Renal pelvis (tissue), 12 donors: ENCODE measurements around the gene ZNF81. TPM values are rescaled to one million over a fixed set of nuclear protein-coding genes. Genes with fewer than 3 reads are reported as not detected.
"Not testable (repeated sequence)": the region's sequence is repeated elsewhere in the genome, so short reads cannot be mapped to it uniquely, and the experiment has no call there.

Experiments
- DNase-seq: peaks from one replicate; pipeline ENCODE4 v3.0.0-alpha.2; 2013
- long read RNA-seq, 16 experiments: transcript quantifications; one replicate each; lab custom pipeline, GENCODE V29; 2026
- polyA plus RNA-seq, 3 donors: library from polyadenylated mRNA; unstranded; fragments of 120-200 nt; gene quantifications; one replicate each; pipeline ENCODE4 v1.2.1, GENCODE V29; 2013; ENCODE audit not compliant: insufficient read length in 3 of 3

Gene ZNF81
- polyA plus RNA-seq: 10 to 100 TPM in 1 of 3 donors, 1 to 10 TPM in 2; 6.5 to 10.6 (median 8.9) TPM
- long read RNA-seq, donor 1, partial matches to known transcripts: 6 of 6 reads
- long read RNA-seq, donor 1, other reads (novel, unspliced or antisense): 0 of 6 reads
- long read RNA-seq, donor 2: 0 reads
- long read RNA-seq, donor 3: 0 reads
- long read RNA-seq, donor 4: 0 reads
- long read RNA-seq, donor 5, full-length matches to known transcripts: 1 of 1 reads
- long read RNA-seq, donor 5, partial matches to known transcripts: 0 of 1 reads
- long read RNA-seq, donor 5, other reads (novel, unspliced or antisense): 0 of 1 reads
- long read RNA-seq, donor 6, full-length matches to known transcripts: 2 of 2 reads
- long read RNA-seq, donor 6, partial matches to known transcripts: 0 of 2 reads
- long read RNA-seq, donor 6, other reads (novel, unspliced or antisense): 0 of 2 reads
- long read RNA-seq, donor 7: 0 reads
- long read RNA-seq, donor 8: 0 reads
- long read RNA-seq, donor 9, full-length matches to known transcripts: 1 of 1 reads
- long read RNA-seq, donor 9, partial matches to known transcripts: 0 of 1 reads
- long read RNA-seq, donor 9, other reads (novel, unspliced or antisense): 0 of 1 reads
- long read RNA-seq, donor 10, full-length matches to known transcripts: 1 of 1 reads
- long read RNA-seq, donor 10, partial matches to known transcripts: 0 of 1 reads
- long read RNA-seq, donor 10, other reads (novel, unspliced or antisense): 0 of 1 reads
- long read RNA-seq, donor 11, full-length matches to known transcripts: 1 of 1 reads
- long read RNA-seq, donor 11, partial matches to known transcripts: 0 of 1 reads
- long read RNA-seq, donor 11, other reads (novel, unspliced or antisense): 0 of 1 reads
- long read RNA-seq, donor 12, full-length matches to known transcripts: 1 of 7 reads
- long read RNA-seq, donor 12, partial matches to known transcripts: 6 of 7 reads
- long read RNA-seq, donor 12, other reads (novel, unspliced or antisense): 0 of 7 reads
- long read RNA-seq, donor 13: 0 reads
- long read RNA-seq, donor 14, full-length matches to known transcripts: 1 of 1 reads
- long read RNA-seq, donor 14, partial matches to known transcripts: 0 of 1 reads
- long read RNA-seq, donor 14, other reads (novel, unspliced or antisense): 0 of 1 reads
- long read RNA-seq, donor 15: 0 reads
- long read RNA-seq, donor 16, partial matches to known transcripts: 0 of 1 reads
- long read RNA-seq, donor 16, other reads (novel, unspliced or antisense): 0 of 1 reads

- DNase-seq: peak; percentile 97
Observed at GRCh38 chrX:47836164-47837072, at the start of gene ZNF81. TSS of gene ZNF81 (plus strand) at chrX:47836902. CDS start at chrX:47846268, 9,366 bp downstream.

- no peak for DNase-seq
Observed at GRCh38 chrX:47796433-47796906, 40.2 kb upstream of the ZNF81 start.

DNA sequence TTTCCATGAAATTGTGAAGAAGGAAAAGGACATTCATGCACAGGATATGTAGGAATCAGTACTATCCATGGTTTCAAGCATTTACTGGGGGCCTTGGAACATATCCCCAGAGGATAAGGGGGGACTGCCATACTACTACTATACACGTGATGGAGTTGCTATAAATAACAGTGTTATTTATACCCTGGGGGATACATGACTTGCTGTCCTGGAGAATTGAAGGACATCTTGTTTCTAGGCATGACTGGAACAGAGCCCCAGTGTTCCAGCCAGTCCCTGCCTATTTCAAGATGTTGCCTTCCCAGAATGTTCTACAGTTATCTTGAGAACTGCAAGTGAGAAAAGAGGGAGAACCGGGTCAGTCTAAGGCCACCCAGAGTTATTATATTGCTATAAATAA is 39.6 kb upstream of the ZNF81 start:
- no peak for DNase-seq

GRCh38 chrX:47798861-47799260 is 37.8 kb upstream of the ZNF81 start:
- DNase-seq: no peak

DNA sequence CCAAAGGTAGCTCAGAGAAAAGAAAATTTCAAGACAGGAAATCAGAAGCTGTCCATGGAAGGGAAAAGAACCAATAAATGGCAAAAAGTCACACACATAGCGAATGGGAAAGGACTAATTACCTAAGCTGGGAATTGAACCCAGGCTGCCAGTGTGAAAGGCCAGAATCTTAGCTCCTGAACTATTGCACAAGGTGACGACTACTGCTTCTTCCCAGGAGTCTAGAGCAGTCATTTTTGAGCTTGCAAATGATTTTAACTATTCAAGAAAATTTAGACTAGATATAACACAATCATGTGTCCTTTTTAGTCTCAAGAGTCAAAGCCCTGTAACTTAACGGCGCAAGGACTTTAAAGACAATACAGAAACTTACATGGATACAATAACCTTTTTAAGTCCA is 34.1 kb upstream of the ZNF81 start:
- DNase-seq: no peak

DNA sequence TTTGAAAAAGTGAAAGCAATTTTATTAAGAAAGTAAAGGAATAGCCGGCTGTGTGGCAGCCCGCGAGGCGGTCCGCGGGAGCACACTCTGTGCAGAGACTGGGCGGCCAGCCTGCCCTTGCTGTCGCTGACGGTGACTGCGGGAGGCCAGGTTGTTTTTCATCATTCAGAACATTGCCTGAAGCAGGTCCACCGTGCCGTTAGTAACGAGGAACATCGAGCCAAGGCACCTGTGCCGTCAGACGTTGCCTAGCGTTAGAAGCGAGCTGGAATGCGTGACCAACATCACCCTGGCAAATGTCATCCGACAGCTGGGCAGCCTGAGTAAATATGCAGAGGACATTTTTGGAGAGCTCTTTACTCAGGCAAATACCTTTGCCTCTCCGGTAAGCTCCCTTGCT is 33.6 kb upstream of the ZNF81 start:
- DNase-seq: peak; percentile 0

DNA sequence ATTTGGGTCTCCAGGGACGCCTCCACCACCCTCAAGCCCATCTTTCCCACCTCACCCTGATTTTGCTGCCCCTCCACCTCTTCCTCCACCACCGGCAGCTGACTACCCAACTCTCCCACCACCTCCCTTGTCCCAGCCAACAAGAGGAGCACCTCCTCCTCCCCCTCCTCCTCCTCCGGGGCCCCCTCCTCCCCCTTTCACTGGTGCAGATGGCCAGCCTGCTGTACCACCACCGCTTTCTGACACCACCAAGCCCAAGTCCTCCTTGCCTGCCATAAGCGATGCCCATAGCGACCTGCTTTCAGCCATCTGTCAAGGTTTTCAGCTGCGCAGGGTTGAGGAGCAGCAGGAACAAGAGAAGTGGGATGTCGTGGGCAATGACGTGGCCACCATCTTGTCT is 32.4 kb upstream of the ZNF81 start:
- no peak for DNase-seq

GRCh38 chrX:47805844-47806243 is 30.9 kb upstream of the ZNF81 start:
- DNase-seq: not testable (repeated sequence)

DNA sequence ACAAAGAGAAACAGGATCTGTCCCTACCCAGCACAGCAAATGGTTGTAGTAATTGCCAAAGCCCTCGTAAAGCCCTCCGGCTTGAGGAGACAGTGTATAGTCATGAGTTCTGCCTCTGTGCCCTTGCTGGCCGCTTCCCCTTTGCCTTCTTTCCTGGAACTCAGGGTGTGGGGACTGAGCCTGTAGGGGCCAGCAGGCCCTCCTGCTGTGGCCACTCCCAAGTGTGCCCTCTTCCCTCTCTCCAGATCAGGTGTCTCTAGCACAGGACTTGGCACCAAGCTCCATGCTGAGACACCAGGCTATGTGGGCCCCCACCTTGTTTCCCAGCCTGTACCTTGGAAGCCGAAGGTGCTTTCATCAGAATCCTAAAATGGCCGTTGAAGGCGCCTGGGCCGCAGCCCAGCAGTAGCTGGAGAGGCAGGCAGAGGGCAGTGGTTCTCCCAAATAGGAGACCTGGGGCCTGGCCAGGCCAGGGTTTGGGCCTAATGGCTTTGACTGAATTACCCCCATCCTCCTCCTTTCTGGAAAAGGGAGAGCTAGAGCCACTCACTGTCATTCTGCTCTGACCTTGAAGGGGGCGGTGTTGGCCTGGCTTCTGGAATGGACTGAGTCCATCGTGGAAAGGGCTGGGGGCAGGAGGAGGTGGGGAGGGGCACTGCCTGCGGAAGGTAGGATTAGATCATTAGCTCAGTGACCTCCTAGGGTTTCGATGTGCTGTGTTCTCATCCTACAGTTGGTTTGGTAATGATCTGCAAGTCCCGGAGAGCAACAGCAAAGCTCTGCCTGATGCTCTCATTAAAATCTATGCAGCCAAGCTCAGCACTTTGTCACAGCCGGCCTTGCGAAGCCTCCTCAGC is 30.1 kb upstream of the ZNF81 start:
- not testable (repeated sequence) for DNase-seq

GRCh38 chrX:47807272-47807538 is 29.5 kb upstream of the ZNF81 start:
- DNase-seq: not testable (repeated sequence)

- no peak for DNase-seq
Observed at GRCh38 chrX:47807548-47807947, 29.2 kb upstream of the ZNF81 start.

- DNase-seq: no peak
Observed at GRCh38 chrX:47808904-47809788, 27.6 kb upstream of the ZNF81 start.

- DNase-seq: no peak
Observed at GRCh38 chrX:47814851-47815250, 21.9 kb upstream of the ZNF81 start.

DNA sequence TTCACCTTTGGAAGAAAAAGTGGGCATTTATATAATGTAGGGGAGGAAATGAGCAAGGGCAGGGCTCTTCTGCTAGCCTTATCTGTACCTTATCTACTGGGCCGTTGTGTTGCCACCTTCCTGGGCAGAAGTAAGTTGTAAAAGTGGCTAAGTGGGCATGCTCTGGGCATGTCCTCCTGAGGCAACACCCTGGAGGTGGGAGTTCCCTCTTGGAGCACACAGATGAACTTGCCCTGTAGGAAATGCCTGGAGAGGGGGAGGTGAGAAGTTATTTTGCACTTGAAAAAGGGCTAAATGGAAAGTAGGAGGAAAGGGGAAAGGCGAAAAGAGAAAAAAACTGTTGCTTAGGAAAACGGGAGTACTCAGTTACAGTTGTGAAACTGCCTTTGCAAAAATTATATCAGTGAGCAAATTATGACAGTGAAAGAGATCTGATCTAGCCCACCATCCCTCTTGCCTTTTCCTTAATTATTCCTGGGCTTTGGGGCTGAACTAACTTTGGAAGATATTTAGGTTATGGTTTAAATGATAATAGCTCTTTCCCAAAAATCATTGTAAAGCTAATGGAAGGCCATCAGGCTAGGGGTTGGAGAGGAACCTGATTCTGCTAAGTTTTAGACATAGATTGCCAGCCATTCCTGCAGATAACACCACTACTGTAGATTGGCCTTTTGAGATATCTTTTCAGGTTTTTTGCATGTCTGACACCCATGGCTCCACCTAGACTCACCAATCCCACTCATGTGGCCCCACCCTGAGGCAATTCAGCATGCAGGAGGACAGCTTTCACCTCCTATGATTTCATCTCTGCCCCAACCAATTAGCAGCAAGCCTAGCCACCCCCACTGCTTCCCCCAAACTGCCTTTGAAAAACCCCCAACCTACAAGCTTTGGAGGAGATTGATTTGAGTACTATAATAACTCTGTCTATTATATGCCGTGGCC is 20.5 kb upstream of the ZNF81 start:
- DNase-seq: no peak

DNA sequence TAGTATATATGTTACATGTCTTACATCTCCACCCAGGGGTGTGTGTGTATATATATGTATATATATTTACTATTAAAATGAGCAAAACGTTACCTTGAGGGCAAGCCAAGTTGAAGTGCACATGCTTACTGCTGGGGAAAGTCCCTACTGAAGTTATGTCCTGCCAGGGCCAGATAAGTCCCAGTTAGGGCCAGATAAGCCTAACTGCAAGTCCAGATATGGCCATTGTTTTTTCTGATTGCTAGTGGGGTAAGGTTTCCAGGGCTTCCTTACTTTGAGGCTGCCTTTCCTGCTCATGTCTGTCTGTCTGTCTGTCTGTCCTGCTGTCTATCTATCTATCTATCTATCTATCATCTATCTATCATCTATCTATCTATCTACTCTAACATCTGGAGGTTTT is 19.3 kb upstream of the ZNF81 start:
- DNase-seq: no peak

GRCh38 chrX:47817897-47818296 is 18.8 kb upstream of the ZNF81 start:
- DNase-seq: no peak

- DNase-seq: no peak
Observed at GRCh38 chrX:47828984-47829383, 7.7 kb upstream of the ZNF81 start.

DNA sequence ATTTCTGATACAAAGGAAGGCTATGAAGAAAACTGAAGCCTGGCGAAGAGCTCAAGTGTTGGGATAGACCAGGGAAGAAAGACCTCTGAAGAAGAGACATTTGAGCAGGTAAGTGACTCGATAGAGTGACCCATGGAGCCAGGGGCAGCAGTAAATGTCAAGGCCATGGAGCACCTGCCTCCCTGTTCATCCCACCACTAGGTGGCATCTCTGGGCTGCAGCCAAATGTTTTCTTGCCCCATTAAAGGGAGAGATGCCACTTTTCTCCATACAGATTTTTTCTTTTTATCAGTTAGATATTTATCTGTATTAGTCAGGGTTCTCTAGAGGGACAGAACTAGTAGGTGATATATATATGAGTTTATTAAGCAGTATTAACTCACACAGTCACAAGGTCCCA is 4.9 kb upstream of the ZNF81 start:
- DNase-seq: no peak
